Measurements from ENCODE around the gene OSGIN1. TPM values are rescaled to one million over a fixed set of nuclear protein-coding genes. Genes with fewer than 3 reads are reported as not detected.

The OSGIN1 gene
- total RNA-seq, 2 donors from 2014 or later = 4.4 to 9.4 TPM

GRCh38 chr16:83969771-83970429 is 16.9 kb downstream of the OSGIN1 start:
- Histone ChIP-seq H3K27ac (no peak overlapping the region), H3K4me3 (no peak overlapping the region), H3K36me3 (no peaks in the 10 kb centered on the region), H3K9me3 (no peaks in the 10 kb centered on the region), H3K27me3 (replicated peaks; ENCODE audit: insufficient read depth) (no peaks in the 10 kb centered on the region), H3K4me1 (replicated peaks) (no peaks in the 10 kb centered on the region)
- TF ChIP-seq CTCF (IDR thresholded peaks at IDR 0.05) (no peak), POLR2AphosphoS5 (IDR thresholded peaks at IDR 0.05) (no peak), POLR2A (IDR thresholded peaks at IDR 0.05) (no peak)
- intact Hi-C loops (cut with DNase I) = loop anchor here (5.0 to 10.0 kb wide), 3 partner anchors 92 to 515 kb away; no protein-coding TSS in a partner anchor
- no peak for DNase-seq (ENCODE audit: low spot score)
- WGBS = 64% methylated on average over 18 of the region's 18 CpGs

DNA sequence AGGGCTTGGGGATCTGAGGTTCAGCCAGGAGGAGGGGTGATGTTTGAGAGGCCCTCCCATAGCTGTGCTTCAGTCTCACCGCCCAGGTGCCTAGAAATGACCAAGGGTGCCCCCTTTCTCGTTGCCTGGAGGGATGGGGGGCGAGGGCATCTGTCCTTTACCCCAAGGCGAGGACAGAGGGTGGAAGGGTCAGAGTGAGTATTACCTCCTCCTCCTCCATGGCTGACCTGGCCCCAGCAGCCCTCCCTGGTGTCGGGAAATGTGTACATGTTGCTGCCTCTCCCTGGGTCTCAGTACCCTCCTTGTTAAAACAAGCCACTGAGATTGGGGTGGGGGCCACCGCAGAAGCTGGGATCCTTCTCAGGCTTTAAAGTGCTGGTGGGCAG is 17.4 kb downstream of the OSGIN1 start:
- no peak overlapping the region for H3K4me3 ChIP-seq
- 92% methylated on average over 6 of the region's 6 CpGs for WGBS

DNA sequence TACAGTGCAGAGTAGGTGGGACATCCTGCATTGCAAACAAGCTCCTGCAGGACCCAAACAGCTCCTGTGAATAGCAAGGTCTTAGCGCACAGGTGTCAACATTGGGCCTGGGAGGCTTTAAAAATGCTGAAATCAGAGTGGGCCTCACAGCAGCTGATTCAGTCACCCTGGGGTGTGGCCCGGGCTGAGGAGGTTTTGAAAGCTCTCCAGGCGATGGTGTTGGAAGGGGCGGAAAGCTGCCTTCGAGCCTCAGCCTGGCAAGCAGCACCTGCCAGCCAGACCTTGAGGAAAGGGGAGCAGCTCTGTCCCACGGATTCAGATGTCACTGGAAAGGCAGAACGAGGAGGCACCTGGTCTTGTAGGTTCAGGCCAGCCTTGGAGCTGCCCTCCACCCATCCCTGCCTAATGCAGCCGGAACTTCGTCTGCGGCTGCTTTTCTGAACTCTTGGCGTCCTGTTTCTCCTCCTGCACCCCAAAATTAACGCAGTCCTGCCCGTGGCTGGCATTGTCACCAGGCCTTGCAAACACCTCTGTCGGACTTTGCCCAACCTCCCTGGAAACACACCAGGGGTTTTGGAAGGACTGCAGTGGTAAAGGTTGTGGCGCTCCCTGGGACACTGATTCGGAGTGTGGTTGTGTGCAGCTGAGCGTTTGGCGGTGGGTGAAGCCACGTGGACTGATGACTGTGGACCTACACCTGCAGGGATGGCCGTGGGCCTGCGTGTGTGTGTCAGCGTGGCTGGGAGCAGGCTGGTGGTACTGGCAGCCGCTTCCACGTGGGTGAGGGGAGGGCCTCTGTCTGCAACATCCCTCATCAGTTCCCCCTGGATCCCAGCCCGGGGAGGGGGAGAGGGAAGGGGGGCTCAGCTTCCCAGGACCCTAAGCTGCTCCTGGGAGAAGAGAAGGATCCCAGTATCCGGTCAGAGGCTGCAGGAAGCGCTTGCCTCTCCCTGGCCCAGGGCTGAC is 18.4 kb downstream of the OSGIN1 start:
- DNase-seq (ENCODE audit: low spot score) = no peak
- H3K4me1 ChIP-seq (replicated peaks) = no peaks in the 10 kb centered on the region
- H3K27ac ChIP-seq = no peak overlapping the region
- H3K9me3 ChIP-seq = no peaks in the 10 kb centered on the region
- H3K27me3 ChIP-seq (replicated peaks; ENCODE audit: insufficient read depth) = no peaks in the 10 kb centered on the region
- intact Hi-C loops (cut with DNase I) = no loop called here
- 71% methylated on average over 21 of the region's 27 CpGs for WGBS
- no peak overlapping the region for H3K4me3 ChIP-seq
- no peaks in the 10 kb centered on the region for H3K36me3 ChIP-seq
- TF ChIP-seq POLR2AphosphoS5 (IDR thresholded peaks at IDR 0.05) (no peak), CTCF (IDR thresholded peaks at IDR 0.05) (no peak), POLR2A (IDR thresholded peaks at IDR 0.05) (no peak)

More for the DNA sequence above, 17.4 kb downstream of the OSGIN1 start:
- no peaks in the 10 kb centered on the region for H3K36me3 ChIP-seq
- H3K4me1 ChIP-seq (replicated peaks) = no peaks in the 10 kb centered on the region
- DNase-seq (ENCODE audit: low spot score) = no peak
- TF ChIP-seq CTCF (IDR thresholded peaks at IDR 0.05) (no peak), POLR2A (IDR thresholded peaks at IDR 0.05) (no peak), POLR2AphosphoS5 (IDR thresholded peaks at IDR 0.05) (no peak)
- intact Hi-C loops (cut with DNase I) = no loop called here
- no peaks in the 10 kb centered on the region for H3K27me3 ChIP-seq (replicated peaks; ENCODE audit: insufficient read depth)
- H3K9me3 ChIP-seq = no peaks in the 10 kb centered on the region
- no peak overlapping the region for H3K27ac ChIP-seq

- Histone ChIP-seq H3K27ac (no peak overlapping the region), H3K4me1 (replicated peaks) (no peaks in the 10 kb centered on the region), H3K4me3 (no peak overlapping the region), H3K36me3 (no peaks in the 10 kb centered on the region), H3K9me3 (no peaks in the 10 kb centered on the region), H3K27me3 (replicated peaks; ENCODE audit: insufficient read depth) (no peaks in the 10 kb centered on the region)
- TF ChIP-seq POLR2A (IDR thresholded peaks at IDR 0.05) = no peak
- TF ChIP-seq POLR2AphosphoS5 (IDR thresholded peaks at IDR 0.05) = no peak
- no peak for TF ChIP-seq CTCF (IDR thresholded peaks at IDR 0.05)
- WGBS = 87% methylated on average over 19 of the region's 19 CpGs
- no peak for DNase-seq (ENCODE audit: low spot score)
- intact Hi-C loops (cut with DNase I) = no loop called here
Observed at GRCh38 chr16:83972256-83973008, 19.4 kb downstream of the OSGIN1 start.

Data from prostate gland (tissue), 2 donors.